HK-2 (cell line): Measurements from ENCODE around the gene ATP2A1.
A peak's percentile ranks its signal among the peaks of the same experiment; 100 is the strongest.
"Not testable (repeated sequence)": the region's sequence is repeated elsewhere in the genome, so short reads cannot be mapped to it uniquely, and the experiment has no call there.

ENCODE experiments used
- DNase-seq: peaks from one replicate; pipeline ENCODE4 v3.0.0-alpha.2; 2018; ENCODE audit not compliant: unreplicated experiment

ATP2A1 gene

DNA sequence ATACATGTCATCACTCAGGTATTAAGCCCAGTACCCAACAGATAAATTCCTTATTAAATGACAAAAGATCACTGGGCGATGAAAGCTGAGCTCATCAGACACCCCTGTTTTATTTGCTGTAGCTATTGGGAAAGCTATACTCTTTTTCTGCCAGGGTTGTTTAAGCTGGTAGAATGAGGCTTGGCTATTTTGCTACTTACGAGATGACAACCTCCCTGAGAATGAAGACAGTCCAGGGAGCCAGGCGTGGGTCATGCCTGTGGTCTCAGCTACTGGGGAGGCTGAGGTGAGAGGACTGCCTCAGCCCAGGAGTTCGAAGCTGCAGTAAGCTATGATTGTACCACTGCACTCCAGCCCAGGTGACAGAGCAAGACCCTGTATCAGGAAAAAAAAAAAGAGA is 19.0 kb upstream of the ATP2A1 start:
- DNase-seq, result no peak

DNA sequence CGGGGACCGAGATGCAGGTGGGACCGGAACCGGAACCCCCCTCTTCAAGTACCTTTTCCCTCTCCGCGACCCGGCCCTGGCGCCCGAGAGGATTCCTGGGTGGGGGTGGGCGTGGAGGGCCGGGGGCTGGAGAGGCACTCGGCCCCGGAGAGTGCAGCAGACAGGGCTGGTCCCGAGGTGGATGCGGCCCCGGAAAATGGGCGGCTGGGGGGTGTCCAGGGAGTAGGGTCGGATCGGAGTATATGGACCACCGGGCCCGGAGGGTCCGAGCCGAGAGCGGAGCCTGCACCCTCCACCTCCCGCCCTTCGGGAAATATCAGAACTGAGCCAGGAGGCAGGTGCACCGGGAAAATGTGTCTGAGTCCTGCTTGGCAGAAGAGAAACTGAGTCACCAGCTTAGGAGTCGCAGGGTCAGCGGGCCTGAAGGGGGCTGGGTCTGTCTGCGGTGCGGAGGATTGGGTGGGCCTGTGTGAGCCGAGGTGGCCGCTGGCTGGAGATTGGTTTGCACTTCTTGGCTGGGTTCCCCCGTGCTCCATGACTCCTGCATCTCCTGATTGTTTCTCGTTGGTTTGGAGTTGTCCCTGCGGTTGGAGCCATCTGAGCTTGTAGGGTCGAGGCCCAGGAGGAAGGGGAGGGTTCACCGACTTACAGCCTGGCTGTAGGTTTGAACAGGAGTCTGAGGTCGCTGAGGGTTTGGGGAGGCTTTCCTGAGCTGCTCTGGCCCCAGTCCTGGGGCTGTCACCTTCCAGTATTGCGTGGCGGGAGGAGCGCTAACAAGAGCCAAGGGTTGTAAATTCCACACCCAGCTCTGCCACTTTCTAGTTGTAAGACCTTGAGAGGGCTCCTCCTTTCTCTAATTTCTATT is 14.1 kb upstream of the ATP2A1 start:
- DNase-seq, result no peak

DNA sequence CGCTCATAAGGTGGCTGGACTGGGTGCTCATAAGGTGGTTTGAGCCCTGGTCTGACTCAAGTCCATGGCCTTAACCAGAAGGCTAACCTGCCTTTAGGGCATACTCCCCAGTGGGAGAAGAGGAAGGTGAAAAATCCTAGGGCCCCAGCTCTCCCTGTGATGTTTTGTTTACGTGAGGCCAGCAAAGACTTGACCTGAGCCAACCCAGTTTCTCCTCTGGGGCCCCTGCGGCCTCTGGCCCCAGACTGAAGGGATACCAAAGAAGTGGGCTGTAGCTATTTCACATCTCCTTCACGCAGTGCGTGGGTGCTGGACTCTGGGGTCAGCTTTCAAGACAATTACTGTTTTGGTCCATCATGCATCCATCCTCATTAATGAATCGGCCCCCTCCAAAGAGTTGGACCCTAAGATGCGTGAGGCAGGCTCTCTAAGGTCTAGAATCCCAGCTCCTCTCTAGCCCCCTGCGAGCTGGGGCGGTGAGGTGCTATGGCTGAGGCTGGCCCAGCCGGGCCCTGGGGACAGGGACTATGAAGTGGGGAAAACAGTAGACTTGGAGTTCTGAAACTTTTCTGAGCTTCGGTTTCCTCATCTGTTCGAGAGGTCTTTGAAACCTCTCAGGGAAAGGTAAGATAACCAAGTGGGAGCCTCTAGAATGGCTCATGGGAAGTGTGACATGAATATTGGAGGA is 13.1 kb upstream of the ATP2A1 start:
- DNase-seq, result no peak

DNA sequence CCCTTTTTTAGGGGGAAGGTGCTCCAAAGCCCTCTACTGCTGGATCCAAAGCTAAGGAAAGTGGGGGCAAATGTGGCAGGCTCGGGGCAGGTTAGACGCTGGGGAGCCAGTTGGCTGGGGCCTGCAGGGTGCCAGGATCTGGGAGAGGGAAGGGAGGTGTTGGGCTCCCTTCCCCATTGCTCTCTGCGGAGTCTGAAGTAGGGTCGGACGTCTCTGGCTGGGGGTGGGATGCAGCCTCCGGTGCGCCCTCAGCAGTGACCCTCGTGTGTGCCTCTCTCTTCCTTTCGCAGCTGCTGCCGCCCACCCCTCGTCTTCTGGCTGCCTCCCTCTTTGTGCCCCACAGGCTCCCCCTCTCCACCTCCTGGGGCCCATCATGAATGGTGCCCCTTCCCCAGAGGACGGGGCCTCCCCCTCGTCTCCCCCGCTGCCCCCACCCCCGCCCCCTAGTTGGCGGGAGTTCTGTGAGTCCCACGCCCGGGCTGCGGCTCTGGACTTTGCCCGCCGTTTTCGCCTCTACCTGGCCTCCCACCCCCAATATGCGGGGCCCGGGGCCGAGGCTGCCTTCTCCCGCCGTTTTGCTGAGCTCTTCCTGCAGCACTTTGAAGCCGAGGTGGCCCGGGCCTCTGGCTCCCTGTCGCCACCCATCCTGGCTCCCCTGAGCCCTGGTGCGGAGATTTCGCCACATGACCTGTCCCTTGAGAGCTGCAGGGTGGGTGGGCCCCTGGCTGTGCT is 12.4 kb upstream of the ATP2A1 start:
- no peak for DNase-seq

DNA sequence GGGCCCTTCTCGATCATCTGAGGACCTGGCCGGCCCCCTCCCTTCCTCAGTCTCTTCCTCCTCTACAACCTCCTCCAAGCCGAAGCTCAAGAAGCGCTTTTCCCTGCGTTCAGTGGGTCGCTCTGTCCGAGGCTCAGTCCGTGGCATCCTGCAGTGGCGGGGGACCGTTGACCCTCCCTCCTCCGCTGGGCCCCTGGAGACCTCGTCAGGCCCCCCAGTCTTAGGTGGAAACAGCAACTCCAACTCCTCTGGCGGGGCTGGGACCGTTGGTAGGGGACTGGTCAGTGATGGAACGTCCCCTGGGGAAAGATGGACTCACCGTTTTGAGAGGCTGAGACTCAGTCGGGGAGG is 11.9 kb upstream of the ATP2A1 start:
- no peak for DNase-seq

DNA sequence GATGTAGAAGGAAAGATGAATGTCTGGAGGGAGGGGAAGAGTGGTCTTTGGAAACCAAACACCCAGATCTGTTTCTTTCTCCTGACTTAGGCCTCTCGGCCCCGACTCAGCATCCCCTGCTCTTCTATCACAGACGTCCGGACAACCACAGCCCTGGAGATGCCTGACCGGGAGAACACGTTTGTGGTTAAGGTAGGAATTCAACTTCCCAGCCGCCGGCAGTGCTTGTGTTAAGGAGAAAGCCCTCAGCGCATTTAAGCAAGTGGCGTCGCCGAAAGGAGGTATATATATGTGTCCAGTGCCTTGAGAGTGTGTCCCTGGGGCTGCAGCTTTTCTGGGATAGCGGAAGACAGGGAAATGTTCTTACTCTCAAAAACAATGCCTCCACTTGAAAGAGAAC is 11.0 kb upstream of the ATP2A1 start:
- DNase-seq, result no peak

DNA sequence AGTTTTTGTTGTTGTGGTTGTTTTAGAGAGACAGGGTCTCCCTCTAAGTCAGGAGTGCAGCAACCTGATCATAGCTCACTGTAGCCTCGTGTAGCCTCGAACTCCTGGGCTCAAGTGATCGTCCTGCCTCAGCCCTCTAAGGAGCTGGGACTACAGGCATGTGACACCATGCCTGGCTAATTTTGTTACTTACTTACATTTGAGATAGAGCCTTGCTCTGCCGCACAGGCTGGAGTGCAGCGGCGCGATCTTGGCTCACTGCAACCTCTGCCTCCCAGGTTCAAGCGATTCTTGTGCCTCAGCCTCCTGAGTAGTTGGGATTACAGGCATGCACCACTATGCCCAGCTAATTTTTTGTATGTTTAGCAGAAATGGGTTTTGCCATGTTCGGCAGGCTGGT is 10.6 kb upstream of the ATP2A1 start:
- DNase-seq, result not testable (repeated sequence)

DNA sequence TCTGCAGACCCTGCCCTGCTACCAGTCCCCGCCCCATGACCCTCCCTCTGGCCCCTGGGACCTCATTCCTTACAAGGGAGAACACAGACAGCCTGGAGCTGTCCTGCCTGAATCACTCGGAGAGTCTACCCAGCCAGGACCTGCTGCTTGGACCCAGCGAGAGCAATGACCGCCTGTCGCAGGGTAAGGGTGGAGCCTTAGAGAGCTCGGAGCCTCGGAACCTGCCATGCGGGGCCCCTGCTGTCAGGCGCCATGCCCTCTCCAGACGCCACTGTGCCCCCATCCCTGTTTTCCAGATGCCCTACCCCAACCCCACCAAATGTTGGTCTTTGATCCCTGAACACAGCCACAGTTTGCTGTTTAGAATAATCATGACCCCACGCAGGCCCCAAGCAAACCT is 9.1 kb upstream of the ATP2A1 start:
- DNase-seq, result no peak

DNA sequence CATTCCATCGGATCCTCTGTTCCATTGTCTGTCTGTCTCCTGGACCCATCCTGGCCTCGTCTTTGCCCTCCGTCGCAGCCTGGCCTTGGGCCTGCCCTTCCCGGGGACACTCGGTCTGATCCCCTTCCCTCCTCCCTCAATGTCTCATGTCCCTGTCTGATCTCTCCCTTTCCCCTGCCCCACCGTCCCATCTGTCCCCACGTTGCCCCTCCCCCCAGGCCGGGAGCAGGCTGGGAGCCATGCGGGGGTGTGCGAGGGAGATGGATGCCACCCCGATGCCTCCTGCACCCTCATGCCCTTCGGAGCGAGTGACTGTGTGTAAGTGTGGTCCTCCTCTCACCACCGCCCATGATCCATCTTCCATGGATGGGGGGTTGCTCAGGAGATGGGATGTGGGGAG is 5.3 kb upstream of the ATP2A1 start:
- DNase-seq, result no peak

DNA sequence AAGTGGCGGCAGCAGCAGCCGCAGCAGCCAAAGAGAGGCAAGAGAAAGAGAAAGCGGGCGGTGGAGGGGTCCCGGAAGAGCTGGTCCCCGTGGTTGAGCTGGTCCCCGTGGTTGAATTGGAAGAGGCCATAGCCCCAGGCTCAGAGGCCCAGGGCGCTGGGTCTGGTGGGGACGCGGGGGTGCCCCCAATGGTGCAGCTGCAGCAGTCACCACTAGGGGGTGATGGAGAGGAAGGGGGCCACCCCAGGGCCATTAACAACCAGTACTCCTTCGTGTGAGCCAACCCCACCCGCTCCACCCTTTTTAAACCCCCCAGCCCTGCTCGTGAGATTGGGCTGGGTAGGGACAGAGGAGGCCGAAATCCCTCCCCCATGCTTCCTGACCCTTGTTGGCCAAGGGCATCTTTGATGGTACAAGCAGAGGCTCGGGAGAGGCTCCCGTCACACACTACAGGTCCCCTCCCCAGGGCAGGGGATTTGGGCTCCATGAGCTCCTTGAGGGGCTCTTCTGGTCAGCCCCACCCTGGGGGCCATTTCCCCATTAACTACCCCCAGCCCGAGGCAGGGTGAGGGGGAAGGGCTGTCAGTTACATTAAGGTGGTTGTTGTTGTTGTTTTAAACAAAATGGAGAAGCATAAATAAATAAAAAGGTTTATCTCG is 4.6 kb upstream of the ATP2A1 start:
- DNase-seq, result no peak

DNA sequence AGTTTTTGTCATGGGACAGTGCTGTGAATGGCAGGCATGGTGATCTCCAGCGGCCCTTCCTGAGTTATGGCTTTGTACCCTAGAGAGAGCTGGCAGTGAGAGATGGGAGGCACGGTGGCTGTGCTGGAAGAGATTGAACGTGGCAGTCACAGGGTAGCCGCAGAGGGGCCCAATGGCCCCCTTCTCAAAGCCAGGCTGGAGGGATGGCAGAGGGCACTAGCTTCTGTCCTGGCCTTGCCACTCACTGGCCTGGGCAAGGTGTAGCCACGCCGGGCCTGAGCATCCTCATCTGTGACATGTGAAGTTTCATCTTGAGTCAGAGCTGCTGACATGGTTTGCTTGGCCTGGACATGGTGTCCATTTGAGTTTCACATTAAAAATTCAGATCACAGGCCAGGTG is 3.9 kb upstream of the ATP2A1 start:
- DNase-seq, result no peak

DNA sequence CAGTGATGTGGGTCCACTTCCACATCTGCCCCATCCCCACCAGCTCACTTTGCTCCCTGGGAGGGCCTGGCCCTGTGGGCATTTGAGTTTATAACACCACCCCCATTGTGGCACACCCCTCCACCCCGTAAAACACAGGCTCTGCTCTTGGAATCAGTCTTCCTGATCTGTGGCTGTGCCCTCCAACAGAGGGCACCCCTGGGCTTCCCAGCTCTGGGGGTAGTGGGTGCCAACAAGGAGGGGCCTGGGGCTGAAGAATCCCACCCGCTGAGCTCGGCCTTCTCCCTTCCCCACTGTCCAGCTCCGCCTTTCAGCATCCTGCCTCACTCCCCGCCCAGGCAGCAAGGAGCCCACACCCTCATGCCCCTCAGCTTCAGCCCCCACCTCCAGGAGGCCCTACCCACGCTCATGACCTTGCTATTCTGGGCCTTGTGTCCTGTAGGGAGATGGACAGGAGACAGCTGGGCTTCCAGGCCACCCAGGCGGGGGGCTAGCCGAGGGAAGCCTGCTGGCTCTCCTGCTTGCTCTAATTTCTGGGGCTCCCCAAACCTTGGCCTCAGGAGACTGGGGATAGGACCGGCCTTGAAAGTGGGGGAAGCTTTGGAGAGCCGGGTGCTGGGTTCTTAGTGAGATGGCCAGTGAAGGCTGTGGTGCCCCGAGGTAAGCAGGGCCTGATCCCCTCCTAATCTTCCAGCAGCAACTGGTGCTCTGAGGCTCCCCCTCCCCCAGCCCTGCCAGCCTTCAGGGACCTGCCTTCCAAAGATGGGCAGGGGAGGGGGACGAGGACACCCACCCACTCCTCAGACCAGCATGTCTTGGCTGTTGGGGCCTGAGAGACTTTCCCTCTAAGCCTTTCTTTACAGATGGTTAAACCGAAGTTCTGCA is 2.9 kb upstream of the ATP2A1 start:
- DNase-seq, result no peak

DNA sequence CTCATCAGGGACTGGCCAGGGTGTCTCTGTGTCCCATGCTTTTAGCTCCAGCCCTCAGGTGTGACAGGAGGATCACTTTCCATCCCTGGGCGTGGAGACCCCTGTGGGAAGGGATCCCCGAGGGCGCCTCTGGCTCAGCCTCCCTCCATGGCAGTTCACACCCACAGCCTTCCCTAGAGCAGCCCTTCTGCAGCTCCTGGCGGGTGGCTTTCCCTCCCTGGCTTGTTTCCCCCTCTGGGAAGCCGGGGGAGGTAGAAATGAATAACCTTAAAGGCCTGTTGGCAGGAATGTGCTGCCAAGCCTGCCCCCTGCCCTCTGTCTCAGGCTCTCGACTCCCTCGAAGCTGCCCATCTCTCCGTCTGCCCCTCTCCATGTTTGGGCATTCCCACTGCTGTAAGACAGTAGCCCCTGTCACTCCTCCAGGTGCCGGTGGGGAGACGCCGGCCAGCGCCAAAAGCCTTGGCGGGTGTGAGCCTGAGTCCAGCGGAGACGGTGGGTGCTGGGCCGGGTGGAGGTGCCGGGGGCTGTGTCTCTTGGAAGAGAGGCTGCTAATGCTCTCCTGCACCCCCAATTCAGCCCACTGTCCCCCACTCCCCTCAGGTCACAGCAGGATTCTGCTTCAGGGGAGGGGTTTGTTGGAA is 2.1 kb upstream of the ATP2A1 start:
- DNase-seq, result no peak

DNA sequence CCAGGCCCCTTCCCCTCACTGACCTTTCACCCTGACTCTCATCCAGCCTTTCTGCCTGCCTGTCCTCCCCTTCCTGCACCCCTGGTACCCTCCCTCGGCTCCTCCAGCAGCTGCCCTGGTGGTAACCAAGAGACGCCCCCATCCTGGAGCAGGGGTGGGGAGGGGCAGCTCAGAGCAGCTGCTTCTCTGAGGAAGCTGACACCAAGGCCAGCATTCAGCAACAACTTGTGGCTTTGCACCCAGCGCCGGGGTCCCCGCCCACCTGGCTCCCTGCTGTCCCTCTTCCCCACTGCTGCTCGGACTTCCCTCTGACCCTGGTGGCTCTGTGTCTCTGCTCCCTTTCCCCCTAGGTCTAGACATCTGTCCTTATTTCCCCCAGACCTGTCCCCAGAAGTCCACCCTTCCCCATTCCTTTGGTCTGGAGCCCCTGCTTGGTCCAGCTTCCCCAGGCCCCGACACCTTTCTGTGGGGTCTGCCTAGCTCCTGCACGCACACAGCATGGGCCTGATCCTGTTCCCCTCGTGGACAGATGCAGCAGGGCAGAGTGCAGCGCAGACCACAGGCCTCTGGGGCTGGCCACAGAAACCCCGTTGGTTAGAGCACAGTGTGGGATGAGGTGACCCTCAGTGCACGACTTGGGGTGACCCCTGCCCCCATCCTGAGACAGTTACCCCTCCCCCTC is 1.2 kb upstream of the ATP2A1 start:
- DNase-seq, result no peak

DNA sequence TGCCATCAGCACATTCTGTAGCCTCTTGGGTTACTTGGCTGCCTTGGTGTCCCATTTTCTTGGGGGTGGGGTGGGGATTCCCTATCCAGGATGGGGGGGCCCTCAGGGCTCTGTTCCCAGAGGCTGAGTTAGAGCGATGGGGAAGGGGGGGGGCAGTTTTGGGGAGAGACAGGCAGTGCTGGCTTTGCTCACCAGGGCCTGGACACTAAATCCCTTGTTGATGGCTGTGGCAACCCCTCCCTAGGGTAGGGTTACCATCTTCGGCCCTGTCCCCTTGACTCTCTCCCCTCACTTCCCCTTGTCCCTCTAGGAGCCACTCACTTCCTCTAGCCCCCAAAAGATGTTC is 660 bp upstream of the ATP2A1 start:
- no peak for DNase-seq

DNA sequence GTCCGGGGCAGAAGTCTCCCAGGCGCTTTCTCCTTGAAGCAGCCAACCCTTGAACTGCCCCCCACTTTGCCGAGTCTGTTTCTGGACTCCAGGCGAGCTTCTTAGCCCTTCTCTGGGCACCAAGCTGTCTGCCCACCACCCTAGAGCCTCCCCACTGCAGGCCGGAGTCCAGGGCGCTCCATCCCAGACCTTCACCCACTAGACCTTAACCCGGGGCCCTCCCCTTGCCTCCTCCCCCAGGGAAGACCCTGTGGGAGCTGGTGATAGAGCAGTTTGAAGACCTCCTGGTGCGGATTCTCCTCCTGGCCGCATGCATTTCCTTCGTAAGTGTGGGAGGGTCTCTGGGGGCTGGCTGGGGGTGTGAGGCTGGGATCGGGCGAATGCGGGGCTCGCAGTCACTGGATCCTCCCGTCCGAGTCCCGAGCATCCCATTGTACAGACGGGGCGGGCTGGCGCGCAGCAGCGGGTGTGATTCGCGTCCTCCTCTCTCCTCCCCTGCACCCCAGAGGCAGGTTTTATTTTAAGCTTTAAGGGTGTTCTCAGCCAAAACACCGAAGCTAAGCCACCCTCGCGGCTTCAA is 1.1 kb downstream of the ATP2A1 start:
- no peak for DNase-seq

DNA sequence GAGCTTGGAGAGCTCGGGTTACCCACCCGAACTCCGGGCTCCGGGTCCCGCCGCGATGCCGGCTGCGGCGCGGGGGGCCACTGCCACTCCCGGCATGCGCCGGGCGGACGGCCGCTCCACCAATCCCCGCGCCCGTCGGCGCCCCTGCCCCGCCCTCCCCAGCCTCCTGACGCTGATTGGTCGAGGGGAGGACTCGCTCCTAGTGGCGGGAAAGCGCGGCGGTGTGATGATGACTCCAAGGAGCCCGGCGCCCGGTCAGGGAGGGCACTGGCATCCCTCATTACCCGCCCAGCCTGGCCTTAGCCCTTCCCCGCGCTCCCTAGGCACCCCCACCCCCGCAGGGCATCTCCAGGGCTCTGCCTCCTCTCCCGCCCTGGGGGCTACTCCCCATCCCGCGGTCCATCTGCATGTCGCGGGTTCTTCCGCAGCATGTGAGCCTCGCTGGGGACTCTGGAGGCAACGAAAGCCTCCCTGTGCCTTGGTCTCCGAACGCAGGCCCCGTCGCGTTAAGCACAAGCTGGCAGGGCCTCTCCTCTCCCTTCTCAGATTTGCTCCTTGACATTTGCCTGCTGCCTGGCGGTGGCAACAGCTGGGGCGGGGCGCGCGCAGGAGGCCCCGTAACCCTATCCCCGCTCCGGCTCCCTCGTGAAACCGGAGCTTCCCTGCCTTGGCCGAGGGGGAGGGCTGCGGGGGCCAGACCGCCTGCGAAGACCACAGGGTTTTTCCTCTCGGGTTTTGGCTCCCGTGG is 1.7 kb downstream of the ATP2A1 start:
- DNase-seq, result peak; percentile 86

DNA sequence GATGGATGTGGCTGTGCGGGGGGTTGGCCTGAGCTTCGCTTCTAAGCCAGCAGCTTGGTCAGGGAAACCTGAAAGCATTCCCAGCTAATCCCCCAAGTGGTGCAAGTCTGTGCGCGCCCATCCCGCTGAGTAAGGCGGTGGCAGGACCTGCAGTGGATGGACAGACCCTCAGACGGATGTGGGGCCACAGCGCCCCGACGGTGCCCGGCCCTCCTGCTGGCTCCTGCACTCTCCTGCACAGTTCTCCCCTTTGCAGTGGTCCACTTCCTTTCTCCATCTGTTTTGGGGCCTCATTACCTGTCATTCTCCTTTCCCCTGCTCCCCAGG is 2.3 kb downstream of the ATP2A1 start:
- DNase-seq, result no peak

DNA sequence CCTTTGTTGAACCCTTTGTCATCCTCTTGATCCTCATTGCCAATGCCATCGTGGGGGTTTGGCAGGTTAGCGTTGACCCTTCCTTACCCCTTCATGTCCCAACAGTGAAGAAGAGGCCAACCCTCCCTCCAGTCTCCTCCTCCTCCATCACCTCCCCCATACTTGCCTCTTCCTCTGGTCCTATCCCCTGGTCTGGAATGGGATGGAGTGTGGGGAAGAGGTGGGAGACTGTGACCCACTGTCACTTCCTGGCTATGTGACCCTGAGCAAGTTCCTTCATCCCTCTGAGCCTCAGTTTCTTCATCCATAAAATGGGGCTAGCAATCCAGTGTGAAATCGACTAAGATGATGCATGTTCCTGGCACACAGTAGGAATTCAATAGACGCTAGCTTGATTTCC is 2.7 kb downstream of the ATP2A1 start:
- no peak for DNase-seq
